SJCRH30 (cell line): ENCODE data around the gene VIT. TPM values are rescaled to one million over a fixed set of nuclear protein-coding genes. Genes with fewer than 3 reads are reported as not detected.
"Not testable (repeated sequence)": the region's sequence is repeated elsewhere in the genome, so short reads cannot be mapped to it uniquely, and the experiment has no call there.

Source experiments
- DNase-seq, 2 experiments: peaks; one replicate each; pipeline ENCODE4 v3.0.0-alpha.2; 2015 to 2020
- H3K27ac ChIP-seq: fragments of 250-450 bp; sonication (Bioruptor Pico); 2 replicates; pipeline ENCODE4 v1.5.1; 2020; ENCODE audit warnings: mild to moderate bottlenecking, moderate library complexity
- H3K27me3 ChIP-seq: fragments of 250-450 bp; sonication (Bioruptor Pico); 2 replicates; pipeline ENCODE4 v1.5.1; 2020; ENCODE audit warnings: mild to moderate bottlenecking, moderate library complexity
- H3K36me3 ChIP-seq: fragments of 250-450 bp; sonication (Bioruptor Pico); 2 replicates; pipeline ENCODE4 v1.5.1; 2020; ENCODE audit warnings: mild to moderate bottlenecking, moderate library complexity
- H3K4me1 ChIP-seq: fragments of 250-450 bp; sonication (Bioruptor Pico); 2 replicates; pipeline ENCODE4 v1.5.1; 2020; ENCODE audit warnings: mild to moderate bottlenecking, moderate library complexity
- H3K4me3 ChIP-seq: fragments of 250-450 bp; sonication (Bioruptor Pico); 2 replicates; pipeline ENCODE4 v1.5.1; 2020; ENCODE audit warnings: mild to moderate bottlenecking, moderate library complexity
- H3K9me3 ChIP-seq: fragments of 250-450 bp; sonication (Bioruptor Pico); replicated peaks from 2 replicates; pipeline ENCODE4 v1.5.1; 2020; ENCODE audit warnings: mild to moderate bottlenecking, moderate library complexity
- total RNA-seq: library from RNA; depleted of rRNA; stranded (reverse); fragments of >200 nt; shearing (Covaris generic); gene quantifications from 2 replicates; pipeline ENCODE4 v1.2.3, GENCODE V29; 2014

VIT gene
- total RNA-seq, 1 experiment from 2014 or later: 0.40 TPM

- Histone ChIP-seq H3K27ac (no peak overlapping the region), H3K4me3 (no peak overlapping the region), H3K36me3 (no peaks in the 10 kb centered on the region), H3K9me3 (no peaks in the 10 kb centered on the region), H3K27me3 (no peaks in the 10 kb centered on the region), H3K4me1 (no peaks in the 10 kb centered on the region)
- no peak for DNase-seq
Measured at GRCh38 chr2:36807223-36807886, 110.8 kb downstream of the VIT start.

- DNase-seq: no peak
- H3K27me3 ChIP-seq: no peaks in the 10 kb centered on the region
- H3K27ac ChIP-seq: no peak overlapping the region
- no peaks in the 10 kb centered on the region for H3K4me1 ChIP-seq
- H3K9me3 ChIP-seq: no peaks in the 10 kb centered on the region
- H3K36me3 ChIP-seq: no peaks in the 10 kb centered on the region
- H3K4me3 ChIP-seq: no peak overlapping the region
Measured at GRCh38 chr2:36808386-36809068, 112.0 kb downstream of the VIT start.

GRCh38 chr2:36809069-36809445, 112.5 kb downstream of the VIT start:
- no peaks in the 10 kb centered on the region for H3K36me3 ChIP-seq
- no peaks in the 10 kb centered on the region for H3K4me1 ChIP-seq
- no peak overlapping the region for H3K4me3 ChIP-seq
- H3K27me3 ChIP-seq: no peaks in the 10 kb centered on the region
- no peak for DNase-seq
- no peaks in the 10 kb centered on the region for H3K9me3 ChIP-seq
- no peak overlapping the region for H3K27ac ChIP-seq

- H3K27ac ChIP-seq: no peak overlapping the region
- no peak for DNase-seq
- 0 out of 2 replicates have a peak, but pooled peaks cover 4% of the 10 kb centered on the region for H3K27me3 ChIP-seq
- no peaks in the 10 kb centered on the region for H3K36me3 ChIP-seq
- H3K4me1 ChIP-seq: no peaks in the 10 kb centered on the region
- H3K4me3 ChIP-seq: no peak overlapping the region
- H3K9me3 ChIP-seq: no peaks in the 10 kb centered on the region
Measured at GRCh38 chr2:36811071-36811470, 114.6 kb downstream of the VIT start.

- Histone ChIP-seq H3K9me3 (no peaks in the 10 kb centered on the region), H3K27me3 (peaks cover 7% of the 10 kb centered on the region; the same call in 1 of the 2 replicates), H3K27ac (no peak overlapping the region), H3K36me3 (no peaks in the 10 kb centered on the region), H3K4me1 (no peaks in the 10 kb centered on the region), H3K4me3 (no peak overlapping the region)
- DNase-seq: peak; percentile 13 to 34
Measured at GRCh38 chr2:36812196-36812595, 115.7 kb downstream of the VIT start.

- no peak overlapping the region for H3K27ac ChIP-seq
- peaks cover 7% of the 10 kb centered on the region; the same call in 1 of the 2 replicates for H3K27me3 ChIP-seq
- no peak for DNase-seq
- H3K36me3 ChIP-seq: no peaks in the 10 kb centered on the region
- H3K4me3 ChIP-seq: no peak overlapping the region
- H3K4me1 ChIP-seq: no peaks in the 10 kb centered on the region
- H3K9me3 ChIP-seq: no peaks in the 10 kb centered on the region
Measured at GRCh38 chr2:36818542-36818941, 122.0 kb downstream of the VIT start.

- Histone ChIP-seq H3K4me3 (no peak overlapping the region), H3K27ac (no peak overlapping the region), H3K36me3 (no peaks in the 10 kb centered on the region), H3K4me1 (no peaks in the 10 kb centered on the region), H3K27me3 (peaks cover 7% of the 10 kb centered on the region; the same call in 1 of the 2 replicates), H3K9me3 (no peaks in the 10 kb centered on the region)
- DNase-seq: no peak
Measured at GRCh38 chr2:36819095-36819711, 122.7 kb downstream of the VIT start.

GRCh38 chr2:36820942-36821605, 124.6 kb downstream of the VIT start:
- H3K27me3 ChIP-seq: peaks cover 3% of the 10 kb centered on the region; the same call in 1 of the 2 replicates
- H3K4me1 ChIP-seq: no peaks in the 10 kb centered on the region
- no peak overlapping the region for H3K27ac ChIP-seq
- no peaks in the 10 kb centered on the region for H3K9me3 ChIP-seq
- no peak for DNase-seq
- no peak overlapping the region for H3K4me3 ChIP-seq
- no peaks in the 10 kb centered on the region for H3K36me3 ChIP-seq

GRCh38 chr2:36823862-36824261, 127.4 kb downstream of the VIT start:
- no peak for DNase-seq
- H3K4me3 ChIP-seq: no peak overlapping the region
- no peak overlapping the region for H3K27ac ChIP-seq
- no peaks in the 10 kb centered on the region for H3K9me3 ChIP-seq
- H3K27me3 ChIP-seq: no peaks in the 10 kb centered on the region; the same call in 1 of the 2 replicates
- no peaks in the 10 kb centered on the region for H3K4me1 ChIP-seq
- no peaks in the 10 kb centered on the region for H3K36me3 ChIP-seq

- no peaks in the 10 kb centered on the region for H3K36me3 ChIP-seq
- H3K27ac ChIP-seq: no peak overlapping the region
Measured at GRCh38 chr2:36824273-36824672, 127.8 kb downstream of the VIT start.

GRCh38 chr2:36824683-36825082, 128.2 kb downstream of the VIT start:
- H3K27ac ChIP-seq, DNase-seq, H3K4me3 ChIP-seq, H3K4me1 ChIP-seq, H3K27me3 ChIP-seq, H3K9me3 ChIP-seq, H3K36me3 ChIP-seq: not testable (repeated sequence)

More at GRCh38 chr2:36824273-36824672, 127.8 kb downstream of the VIT start:
- H3K9me3 ChIP-seq: no peaks in the 10 kb centered on the region
- no peaks in the 10 kb centered on the region; the same call in 1 of the 2 replicates for H3K27me3 ChIP-seq
- no peaks in the 10 kb centered on the region for H3K4me1 ChIP-seq
- no peak overlapping the region for H3K4me3 ChIP-seq
- DNase-seq: no peak

- no peak overlapping the region for H3K4me3 ChIP-seq
- no peaks in the 10 kb centered on the region for H3K4me1 ChIP-seq
- no peak overlapping the region for H3K27ac ChIP-seq
- H3K9me3 ChIP-seq: no peaks in the 10 kb centered on the region
- DNase-seq: no peak
- no peaks in the 10 kb centered on the region for H3K36me3 ChIP-seq
- H3K27me3 ChIP-seq: no peaks in the 10 kb centered on the region
Measured at GRCh38 chr2:36831185-36831584, 134.7 kb downstream of the VIT start.

GRCh38 chr2:36834203-36834602, 137.7 kb downstream of the VIT start:
- Histone ChIP-seq H3K4me1 (no peaks in the 10 kb centered on the region), H3K27me3 (no peaks in the 10 kb centered on the region), H3K27ac (no peak overlapping the region), H3K4me3 (no peak overlapping the region), H3K36me3 (no peaks in the 10 kb centered on the region), H3K9me3 (no peaks in the 10 kb centered on the region)
- no peak for DNase-seq

- Histone ChIP-seq H3K4me3 (no peak overlapping the region), H3K27ac (no peak overlapping the region), H3K27me3 (no peaks in the 10 kb centered on the region), H3K4me1 (no peaks in the 10 kb centered on the region), H3K36me3 (no peaks in the 10 kb centered on the region), H3K9me3 (no peaks in the 10 kb centered on the region)
- no peak for DNase-seq
Measured at GRCh38 chr2:36834731-36835524, 138.4 kb downstream of the VIT start.
